CD4-positive, alpha-beta T cell (primary cell): ENCODE results near the gene MED25. TPM values are rescaled to one million over a fixed set of nuclear protein-coding genes. Genes with fewer than 3 reads are reported as not detected.

Source experiments
- ATAC-seq: fragments of 200-7000 bp; cut with Tn5 transposase; one replicate; pipeline ENCODE4 v1.10.0; 2022; ENCODE audit warnings: mild to moderate bottlenecking; ENCODE audit not compliant: poor library complexity
- CTCF ChIA-PET: fragments of 350-600 bp; sonication (Branson Sonifier 250); formaldehyde crosslinking; loops from one replicate; lab custom pipeline; 2021; ENCODE audit warnings: antibody characterized with exemption, inconsistent platforms; lab: Charles Lee
- POLR2A ChIA-PET: fragments of 350-600 bp; sonication (Branson Sonifier 250); formaldehyde crosslinking; loops from one replicate; lab custom pipeline; 2021; ENCODE audit warnings: antibody characterized with exemption, inconsistent platforms; lab: Charles Lee
- DNase-seq, 14 experiments: peaks; one replicate each; pipeline ENCODE4 v3.0.0-alpha.2; 2013 to 2020; ENCODE audit warnings: mixed read lengths in 2 of 14
- H3K27ac ChIP-seq, 2 donors: one replicate each; pipeline versions ENCODE4 v1.5.1 to v1.7.0; 2013; ENCODE audit warnings: low read length in 2 of 2, low read depth in 1 of 2, mild to moderate bottlenecking in 1 of 2
- H3K27me3 ChIP-seq, 2 experiments: 1 replicate in 1 of 2; 2 replicates in 1 of 2; pipeline versions ENCODE4 v1.6.1 to v1.7.0; 2013; ENCODE audit warnings: low read length in 2 of 2, control low read depth in 1 of 2, mild to moderate bottlenecking in 1 of 2, moderate library complexity in 1 of 2; ENCODE audit not compliant: insufficient read depth in 2 of 2, control insufficient read depth in 1 of 2
- H3K36me3 ChIP-seq: one replicate; pipeline ENCODE4 v1.6.1; 2013; ENCODE audit warnings: low read length, control low read depth; ENCODE audit not compliant: insufficient read depth
- H3K4me1 ChIP-seq: one replicate; pipeline ENCODE4 v1.6.1; 2013; ENCODE audit warnings: low read length, control low read depth; ENCODE audit not compliant: insufficient read depth
- H3K4me3 ChIP-seq: one replicate; pipeline ENCODE4 v1.5.1; 2013; ENCODE audit warnings: mild to moderate bottlenecking, low read length, moderate library complexity
- H3K9me3 ChIP-seq, 2 experiments: 1 replicate in 1 of 2; 2 replicates in 1 of 2; pipeline versions ENCODE4 v1.6.1 to v1.7.0; 2013; ENCODE audit warnings: low read length in 2 of 2, mild to moderate bottlenecking in 2 of 2, control low read depth in 1 of 2, moderate library complexity in 1 of 2; ENCODE audit not compliant: control insufficient read depth in 1 of 2, insufficient read depth in 1 of 2
- H3K27ac Mint-ChIP-seq: one replicate; pipeline ENCODE4 v1.8.0; 2020; ENCODE audit warnings: mixed read lengths
- H3K27me3 Mint-ChIP-seq: one replicate; pipeline ENCODE4 v1.8.0; 2021; ENCODE audit warnings: mixed read lengths
- H3K36me3 Mint-ChIP-seq: one replicate; pipeline ENCODE4 v1.8.0; 2021; ENCODE audit warnings: low read depth, mixed read lengths
- H3K4me1 Mint-ChIP-seq: one replicate; pipeline ENCODE4 v1.8.0; 2021; ENCODE audit warnings: low read depth, mixed read lengths
- H3K4me3 Mint-ChIP-seq: one replicate; pipeline ENCODE4 v1.8.0; 2020; ENCODE audit warnings: mild to moderate bottlenecking, mixed read lengths
- H3K9me3 Mint-ChIP-seq: one replicate; pipeline ENCODE4 v1.8.0; 2020; ENCODE audit warnings: mixed read lengths
- CTCF ChIP-seq: fragments of 200-600 bp; IDR thresholded peaks from one replicate; pipeline ENCODE4 v1.8.0; 2022; ENCODE audit warnings: antibody characterized with exemption, mild to moderate bottlenecking
- intact Hi-C, 2 experiments: fragments of 100-400 bp; cut with DNase I in 1 of 2; cut with micrococcal nuclease in 1 of 2; formaldehyde crosslinking; loops; one replicate each; pipeline versions ENCODE4 v1.15.1 to v1.9.0; 2023 to 2025; cut with DNase I, micrococcal nuclease
- total RNA-seq, 174 experiments: library from RNA in 2 of 174; stranded (reverse) in 2 of 174; gene quantifications; one replicate each; pipeline ENCODE4 v1.2.3 and lab custom pipeline; 2021 to 2026

The MED25 gene
- total RNA-seq, 2 experiments from 2014 or later = 67.2 to 67.8 TPM

- Histone ChIP-seq H3K4me1 (peaks cover 37% of the 10 kb centered on the region), H3K36me3 (peaks cover 31% of the 10 kb centered on the region), H3K27me3 (no peaks in the 10 kb centered on the region), H3K27ac (no peak overlapping the region), H3K4me3 (no peak overlapping the region), H3K9me3 (peaks cover 0 to 3% of the 10 kb centered on the region in 2 experiments)
- no peaks in the 10 kb centered on the region for H3K27me3 Mint-ChIP-seq
- intact Hi-C loops = loop anchor here in 1 of 2 experiments (5.0 kb wide), 1 partner anchor 37 kb away; the partner anchor contains the start of gene MED25
- no peak overlapping the region for H3K27ac Mint-ChIP-seq
- POLR2A ChIA-PET = interaction anchor here (1.6 to 2.3 kb wide), 2 partner anchors 15 to 22 kb away, joined by 3 to 9 read pairs; partner anchors contain the start of genes AKT1S1 and TBC1D17
- H3K4me3 Mint-ChIP-seq = no peak overlapping the region
- H3K36me3 Mint-ChIP-seq = peaks cover 32% of the 10 kb centered on the region
- DNase-seq (peak in 1 of 14 experiments; percentile 39), ATAC-seq (no peak)
- no peaks in the 10 kb centered on the region for H3K9me3 Mint-ChIP-seq
- TF ChIP-seq CTCF = no peak
- CTCF ChIA-PET = no interaction called here
- H3K4me1 Mint-ChIP-seq = peaks cover 21% of the 10 kb centered on the region
Measured at GRCh38 chr19:49854378-49855263, 36.5 kb downstream of the MED25 start.

GRCh38 chr19:49855277-49855675 is 37.2 kb downstream of the MED25 start:
- no peak overlapping the region for H3K27ac ChIP-seq
- peaks cover 0 to 3% of the 10 kb centered on the region in 2 experiments for H3K9me3 ChIP-seq
- ChIA-PET CTCF (no interaction called here), POLR2A (interaction anchor here (1.6 to 2.3 kb wide), 2 partner anchors 14 to 22 kb away, joined by 3 to 9 read pairs; partner anchors contain the start of genes AKT1S1 and TBC1D17)
- no peaks in the 10 kb centered on the region for H3K27me3 ChIP-seq
- peaks cover 15% of the 10 kb centered on the region for H3K4me1 Mint-ChIP-seq
- ATAC-seq (no peak), DNase-seq (no peak)
- H3K9me3 Mint-ChIP-seq = no peaks in the 10 kb centered on the region
- peaks cover 35% of the 10 kb centered on the region for H3K36me3 Mint-ChIP-seq
- H3K4me3 ChIP-seq = no peak overlapping the region
- no peaks in the 10 kb centered on the region for H3K27me3 Mint-ChIP-seq
- peaks cover 38% of the 10 kb centered on the region for H3K36me3 ChIP-seq
- no peak for TF ChIP-seq CTCF
- H3K4me1 ChIP-seq = peaks cover 32% of the 10 kb centered on the region
- peak overlapping the region; percentile 44 for H3K27ac Mint-ChIP-seq
- no peak overlapping the region for H3K4me3 Mint-ChIP-seq
- intact Hi-C loops = no loop called here

GRCh38 chr19:49855676-49856573 is 37.8 kb downstream of the MED25 start:
- peak overlapping the region; percentile 44 for H3K27ac Mint-ChIP-seq
- H3K9me3 Mint-ChIP-seq = no peaks in the 10 kb centered on the region
- H3K27me3 Mint-ChIP-seq = no peaks in the 10 kb centered on the region
- peaks cover 26% of the 10 kb centered on the region for H3K4me1 ChIP-seq
- DNase-seq = no peak
- no peaks in the 10 kb centered on the region for H3K27me3 ChIP-seq
- H3K4me3 ChIP-seq = no peak overlapping the region
- no peak for ATAC-seq
- H3K27ac ChIP-seq = no peak overlapping the region
- ChIA-PET CTCF (no interaction called here), POLR2A (interaction anchor here (1.6 kb wide), 1 partner anchor 14 kb away, joined by 3 read pairs; no protein-coding TSS in a partner anchor)
- peaks cover 0 to 3% of the 10 kb centered on the region in 2 experiments for H3K9me3 ChIP-seq
- intact Hi-C loops = no loop called here
- H3K36me3 Mint-ChIP-seq = peaks cover 34% of the 10 kb centered on the region
- TF ChIP-seq CTCF = no peak
- H3K4me1 Mint-ChIP-seq = peaks cover 14% of the 10 kb centered on the region
- peaks cover 44% of the 10 kb centered on the region for H3K36me3 ChIP-seq
- H3K4me3 Mint-ChIP-seq = peak overlapping the region; percentile 68
